PFSK-1 (cell line): ENCODE data around the gene ADAMTS16.

Source experiments
- FOXP2 ChIP-seq: optimal IDR thresholded peaks from 2 replicates; pipeline ENCODE3; 2011; ENCODE audit warnings: borderline replicate concordance, control low read depth, inconsistent platforms; ENCODE audit not compliant: insufficient read depth; ENCODE audit errors: extremely low read length, extremely low read depth
- TAF1 ChIP-seq: IDR thresholded peaks from 2 replicates; pipeline ENCODE4 v1.6.1; 2012; ENCODE audit warnings: low read length, control low read depth, borderline replicate concordance; ENCODE audit not compliant: insufficient read depth

- TF ChIP-seq FOXP2: no peak
- TF ChIP-seq TAF1: no peak
Measured at GRCh38 chr5:5257353-5257752, 117.2 kb downstream of the ADAMTS16 start.
